ENCODE measurements around the gene SLX9.

- TF ChIP-seq CTCF (IDR thresholded peaks at IDR 0.05) (no peak), POLR2A (IDR thresholded peaks at IDR 0.05) (no peak)
These were observed 45.0 kb upstream of the SLX9 start for GRCh38 chr21:44894687-44895302.

Data from right lobe of liver (tissue), 4 donors.